ENCODE results near the gene ZNF385B. TPM values are rescaled to one million over a fixed set of nuclear protein-coding genes. Genes with fewer than 3 reads are reported as not detected.

Gene ZNF385B
- total RNA-seq, 1 donor from 2014 or later: not detected

DNA sequence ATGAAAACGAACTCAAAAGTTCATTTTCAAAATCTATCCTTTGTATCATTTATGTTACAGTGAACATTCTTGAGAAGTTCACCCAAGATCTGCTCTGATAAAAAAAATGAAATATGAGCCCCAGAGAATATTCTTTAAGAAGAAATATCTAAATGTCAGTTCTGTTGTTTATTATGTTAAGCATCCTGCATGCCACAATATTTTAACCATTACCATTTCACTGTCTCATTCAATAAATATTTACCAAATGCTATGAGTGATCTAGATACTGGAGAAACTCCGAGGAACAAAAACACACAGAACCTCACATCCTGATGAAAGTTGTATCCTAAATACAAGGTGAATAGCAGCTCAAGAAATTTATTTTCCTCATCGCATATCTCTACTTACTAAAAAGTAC, 170.2 kb downstream of the ZNF385B start:
- no peak for DNase-seq (ENCODE audit: extremely low read depth, low read depth, low spot score)

DNA sequence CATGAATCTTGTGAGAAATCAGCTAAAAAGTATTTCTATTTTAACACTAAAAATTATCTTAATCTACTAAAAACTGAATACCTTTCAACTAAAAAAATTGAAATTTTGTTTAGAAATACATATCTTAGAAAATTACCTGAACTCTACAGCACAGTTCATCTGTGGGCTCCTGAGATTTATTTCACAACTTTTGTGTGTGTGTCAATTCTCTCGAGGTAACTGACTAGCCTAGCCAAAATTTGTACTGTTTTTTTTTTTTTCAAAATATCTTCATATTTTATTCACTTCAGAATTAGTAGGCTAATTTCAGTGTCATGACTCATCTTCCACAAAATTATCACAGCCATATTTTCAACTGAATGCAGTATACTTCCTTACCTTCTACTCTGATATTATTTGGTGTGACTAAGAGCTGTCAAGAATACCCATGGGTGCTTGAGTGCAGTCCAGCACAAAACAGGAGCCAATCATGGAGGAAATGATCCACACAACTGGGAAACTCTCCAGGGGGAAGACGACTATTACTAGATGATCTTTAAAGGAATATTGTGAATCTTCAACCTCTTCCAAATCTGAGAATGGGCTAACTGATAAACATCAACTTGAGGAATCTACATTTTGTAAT, 174.6 kb downstream of the ZNF385B start:
- DNase-seq (ENCODE audit: extremely low read depth, low read depth, low spot score): no peak

DNA sequence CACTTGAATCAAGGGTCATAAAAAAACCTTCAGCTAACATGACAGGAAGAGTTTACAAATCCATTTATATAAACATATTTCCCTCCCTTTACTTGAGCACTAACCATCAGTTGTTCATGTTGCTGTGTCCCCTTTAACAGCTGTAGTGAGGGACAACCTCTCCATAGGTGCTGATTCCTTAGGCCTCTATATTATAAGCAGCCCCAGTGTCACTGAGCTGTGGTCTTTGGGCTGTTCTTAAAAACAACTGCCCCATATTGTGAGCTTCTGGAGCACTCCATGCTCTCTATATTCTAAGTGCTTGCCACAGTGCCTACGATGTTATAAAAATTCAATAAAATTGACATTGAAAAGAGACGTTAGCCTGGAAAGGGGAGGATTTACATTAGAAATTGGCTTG, 175.3 kb downstream of the ZNF385B start:
- no peak for DNase-seq (ENCODE audit: extremely low read depth, low read depth, low spot score)

DNA sequence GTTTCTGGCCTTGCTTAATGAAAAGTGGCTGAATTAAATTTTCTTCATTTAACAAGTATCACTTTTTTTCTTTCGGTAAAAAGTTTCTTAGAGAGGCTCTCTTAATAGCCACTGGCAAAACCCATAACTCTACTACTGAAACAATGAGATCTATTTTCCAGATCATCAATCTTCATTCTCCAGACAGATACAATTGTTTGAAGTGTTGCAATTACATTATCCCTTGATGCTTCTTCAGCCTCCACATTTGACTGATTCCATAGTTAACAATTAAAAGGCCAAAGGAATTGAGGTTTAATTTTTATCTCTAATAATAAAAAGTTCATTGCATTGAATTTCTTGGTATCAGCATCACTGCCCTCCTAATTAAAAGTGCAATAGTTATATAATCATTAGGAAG, 176.3 kb downstream of the ZNF385B start:
- DNase-seq (ENCODE audit: extremely low read depth, low read depth, low spot score): no peak

DNA sequence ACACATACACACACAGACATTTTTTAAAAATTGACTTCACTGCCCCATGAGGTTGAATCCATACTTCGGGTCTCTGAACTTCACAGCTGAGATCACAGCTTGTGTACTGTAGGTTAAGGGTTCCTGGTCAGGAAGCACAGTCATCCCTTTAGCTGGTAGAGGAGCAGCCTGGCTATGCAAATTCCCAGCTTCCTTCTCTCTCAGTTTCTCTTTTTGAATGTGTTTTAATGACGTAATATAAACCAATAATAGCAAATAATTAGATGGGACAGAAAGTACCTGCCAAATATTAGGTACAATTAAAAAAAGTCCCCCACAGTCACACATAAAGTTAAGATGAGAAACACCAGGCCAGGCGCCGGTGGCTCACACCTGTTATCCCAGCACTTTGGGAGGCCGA, 178.7 kb downstream of the ZNF385B start:
- no peak for DNase-seq (ENCODE audit: extremely low read depth, low read depth, low spot score)

DNA sequence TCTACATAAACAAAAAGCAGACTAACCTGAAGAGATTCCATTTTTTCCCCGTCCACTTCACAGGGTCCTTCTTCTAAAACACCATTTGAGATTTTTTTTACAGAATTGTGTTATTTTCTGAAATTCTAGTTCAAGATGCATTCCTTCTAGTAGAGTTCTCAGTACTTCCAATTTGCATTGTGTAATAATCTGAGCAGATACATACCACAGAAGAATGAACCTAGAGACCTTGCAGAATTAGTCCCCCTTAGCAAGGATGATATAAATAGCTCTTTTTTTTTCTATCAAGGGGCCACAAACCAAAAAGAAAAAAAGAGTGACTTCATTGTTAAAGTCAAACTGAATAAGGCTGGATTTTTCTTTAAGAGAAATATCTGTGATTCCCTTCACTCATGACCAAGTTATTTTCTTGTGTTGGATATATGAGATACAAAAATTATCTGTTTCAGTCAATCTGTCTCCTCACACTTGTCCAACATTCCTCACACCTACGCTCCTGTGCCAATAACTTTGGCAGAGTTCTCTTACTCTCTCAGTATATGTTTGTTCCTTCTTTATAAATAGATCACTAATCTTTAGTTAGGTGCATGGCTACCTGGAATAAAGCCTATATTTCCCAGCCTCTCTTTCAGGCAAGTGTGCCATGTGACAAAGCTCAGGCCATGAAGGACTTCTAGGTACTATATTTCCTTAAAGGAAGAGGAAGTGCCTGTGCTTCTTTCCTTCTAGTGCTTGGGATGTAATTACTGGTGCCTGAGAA, 183.5 kb downstream of the ZNF385B start:
- no peak for DNase-seq (ENCODE audit: extremely low read depth, low read depth, low spot score)

DNA sequence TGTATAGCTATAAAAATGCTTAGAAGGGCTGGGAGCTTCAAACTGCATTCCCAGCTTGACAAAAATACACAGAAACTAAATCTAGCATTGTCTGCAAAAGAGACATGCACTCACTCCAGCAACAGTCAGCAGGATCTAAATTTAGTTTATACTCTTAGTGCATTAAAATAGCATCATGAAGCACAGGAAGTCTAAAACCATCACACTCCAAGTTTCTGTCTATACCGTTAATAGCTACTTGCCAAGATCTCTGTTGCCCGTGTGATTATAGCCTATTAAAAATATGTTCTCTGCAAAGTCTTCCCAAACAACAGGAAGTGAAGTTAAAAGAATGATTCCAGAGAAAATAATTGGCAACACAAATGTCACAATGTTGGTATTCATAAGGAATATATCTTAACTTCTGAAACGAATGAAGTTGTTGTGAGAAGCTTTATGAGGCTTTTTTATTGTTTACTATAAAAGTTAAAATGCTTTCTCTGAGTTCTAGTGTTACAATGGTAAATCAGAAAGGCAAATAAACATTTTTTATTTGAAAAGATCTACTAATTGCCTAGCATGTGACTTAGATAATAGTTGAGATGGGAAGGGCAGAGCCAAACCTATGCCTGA, 184.2 kb downstream of the ZNF385B start:
- no peak for DNase-seq (ENCODE audit: extremely low read depth, low read depth, low spot score)

DNA sequence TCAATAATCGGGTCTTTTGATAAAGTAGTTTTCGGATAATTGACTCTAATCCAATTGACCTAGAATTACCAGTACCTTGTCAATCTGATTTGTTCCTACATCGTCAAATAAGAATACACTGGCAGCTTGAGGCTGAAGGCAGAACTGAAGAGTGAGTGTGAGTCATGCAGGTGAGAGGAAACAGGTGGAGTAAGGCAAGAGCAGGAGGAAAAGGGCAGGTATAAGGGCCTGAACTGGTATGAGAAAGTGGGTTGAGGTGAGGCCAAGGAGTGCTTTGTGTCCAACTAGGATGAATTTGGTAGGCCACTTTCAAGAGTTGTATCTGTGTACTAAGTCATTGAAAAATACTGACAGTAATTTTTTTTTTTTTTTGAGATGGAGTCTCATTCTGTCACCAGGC, 186.0 kb downstream of the ZNF385B start:
- no peak for DNase-seq (ENCODE audit: extremely low read depth, low read depth, low spot score)

DNA sequence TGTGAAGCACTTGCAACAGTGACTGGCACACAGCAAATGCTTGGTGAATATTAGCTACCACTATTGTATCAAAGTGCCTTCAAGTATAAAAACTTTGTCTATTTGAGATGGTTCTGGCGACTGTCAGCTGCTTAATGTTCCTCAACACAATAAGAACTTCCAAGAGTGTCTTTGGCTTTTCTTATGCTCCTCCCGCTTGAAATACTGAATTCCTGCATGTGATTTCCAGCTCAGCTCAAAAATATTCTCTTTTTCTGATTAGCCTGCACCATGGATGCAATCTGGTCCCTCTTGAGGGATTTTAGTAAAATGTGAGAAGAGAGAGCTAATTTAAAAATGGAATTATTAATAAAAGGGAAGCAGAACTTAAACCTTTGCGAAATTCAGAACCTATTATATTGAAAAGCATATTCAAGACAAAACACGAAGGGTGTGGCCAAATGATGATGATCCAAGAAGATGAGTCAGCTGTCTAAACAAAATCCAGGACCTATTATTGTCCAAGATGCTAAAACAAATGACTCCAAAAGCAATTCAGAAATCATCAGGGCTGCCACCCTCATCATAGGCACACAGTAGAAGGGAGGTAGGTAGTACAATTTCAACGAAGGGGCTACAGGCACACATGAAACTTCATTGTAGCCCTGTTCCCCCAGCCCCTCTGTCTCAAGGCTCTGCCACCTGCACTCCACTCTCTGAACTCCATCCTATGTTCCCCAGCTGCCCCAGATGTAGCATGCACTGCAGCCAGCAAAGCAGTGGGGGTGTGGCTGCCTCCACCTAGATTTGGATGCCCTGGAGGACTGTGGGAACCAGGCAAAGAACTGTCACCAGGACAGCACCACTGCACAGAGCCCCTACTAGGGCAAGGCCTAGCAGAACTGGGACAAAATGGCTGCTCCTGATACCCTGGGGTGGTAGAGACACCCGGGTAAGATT, 190.1 kb downstream of the ZNF385B start:
- DNase-seq (ENCODE audit: extremely low read depth, low read depth, low spot score): no peak

DNA sequence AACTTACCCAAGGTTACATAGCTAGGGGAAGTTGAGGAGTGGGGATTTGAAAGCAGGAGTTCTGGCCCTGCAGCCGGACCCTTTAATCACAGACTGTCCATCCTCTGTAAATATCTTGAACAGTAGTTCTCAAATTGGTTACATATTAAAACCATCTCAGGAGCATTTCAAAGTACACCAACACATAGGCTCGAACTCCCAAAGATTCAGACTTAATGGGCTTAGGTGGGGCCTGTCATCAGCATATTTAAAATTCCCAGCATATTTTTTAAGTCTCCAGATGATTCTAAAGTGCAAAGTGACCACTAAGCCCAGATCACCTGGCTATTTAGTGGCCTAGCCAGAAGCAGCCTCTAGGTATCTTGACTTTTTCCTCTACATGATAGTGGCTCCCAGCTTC, 192.2 kb downstream of the ZNF385B start:
- DNase-seq (ENCODE audit: extremely low read depth, low read depth, low spot score): no peak

DNA sequence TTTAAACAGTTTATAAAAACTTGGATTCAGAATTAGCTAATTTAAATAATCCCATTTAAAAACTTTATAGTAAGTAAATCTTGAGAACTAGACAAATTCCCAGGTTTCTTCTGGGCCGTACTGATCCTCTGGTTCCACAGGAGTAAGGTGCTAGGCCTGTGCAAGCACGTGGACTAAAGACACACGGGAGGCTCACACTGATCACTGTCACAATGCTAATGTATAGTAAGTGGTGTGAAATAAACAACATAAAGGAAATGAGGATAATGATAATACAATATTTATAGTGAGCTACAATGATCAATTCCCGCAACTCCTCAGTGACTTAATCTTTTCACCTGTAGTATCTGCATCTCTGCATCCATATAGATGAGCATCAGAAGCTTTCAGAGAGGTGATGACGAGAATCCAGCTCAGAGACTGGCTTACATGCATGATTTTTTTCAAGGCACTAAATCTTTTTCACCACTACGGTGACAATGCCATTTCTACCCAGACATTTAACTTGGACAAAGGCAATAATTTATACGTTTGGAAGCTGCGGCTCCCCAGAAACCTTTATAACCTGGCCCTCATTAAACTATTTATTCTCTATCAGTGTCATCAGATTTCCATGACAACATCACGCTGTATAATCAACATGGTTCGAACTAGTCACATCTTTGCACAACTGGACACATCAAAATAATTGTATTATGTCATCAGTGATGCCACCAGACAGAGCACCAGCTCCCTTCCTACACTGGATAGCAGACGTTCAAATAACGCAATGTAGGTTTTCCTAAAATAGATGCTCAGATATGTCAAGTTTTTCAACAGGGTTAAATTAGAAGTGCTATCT, 196.2 kb downstream of the ZNF385B start:
- no peak for DNase-seq (ENCODE audit: extremely low read depth, low read depth, low spot score)

DNA sequence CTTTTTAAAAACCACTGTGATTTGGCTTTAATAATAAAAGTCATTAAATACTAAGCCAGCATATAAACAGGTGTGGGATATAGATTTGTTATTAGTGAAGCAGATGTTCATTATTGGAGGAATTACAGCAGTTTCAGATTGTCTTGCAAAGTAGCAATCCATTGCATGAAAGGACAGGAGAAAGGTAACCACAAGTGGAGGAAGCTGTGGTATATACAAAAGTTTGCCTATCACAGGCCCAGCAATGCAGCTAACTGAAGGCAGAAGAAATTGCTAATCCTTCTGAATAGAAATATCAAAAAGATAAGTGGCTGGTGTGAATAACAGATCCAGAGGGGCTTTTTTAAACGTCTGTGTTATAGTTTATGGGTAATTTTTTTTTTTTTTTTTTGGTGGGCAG, 199.4 kb downstream of the ZNF385B start:
- no peak for DNase-seq (ENCODE audit: extremely low read depth, low read depth, low spot score)

DNA sequence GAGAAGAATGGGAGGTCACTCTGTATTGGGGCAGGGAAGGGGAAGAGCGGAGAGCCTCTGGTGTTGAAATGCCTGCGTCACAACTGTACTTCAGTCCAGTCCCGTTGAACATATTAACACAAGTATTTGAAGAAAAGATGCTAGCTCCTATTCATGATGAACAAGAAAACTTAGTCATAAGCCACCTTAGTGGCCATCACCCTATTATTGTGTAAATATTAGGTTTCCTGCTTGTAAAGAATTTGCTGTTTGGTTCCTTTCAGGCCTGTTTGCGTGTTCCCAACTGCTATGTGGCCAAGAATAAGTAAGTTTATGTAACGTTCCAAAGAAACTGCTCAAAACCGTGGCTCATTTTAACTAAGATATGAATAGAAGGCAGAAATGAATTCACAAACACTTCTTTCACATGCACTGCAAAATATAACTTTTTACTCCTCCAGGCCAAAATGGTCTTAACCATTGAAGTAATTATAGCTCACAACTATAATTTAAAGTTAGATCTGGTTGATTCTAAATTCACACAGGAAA, 204.3 kb downstream of the ZNF385B start:
- no peak for DNase-seq (ENCODE audit: extremely low read depth, low read depth, low spot score)

DNA sequence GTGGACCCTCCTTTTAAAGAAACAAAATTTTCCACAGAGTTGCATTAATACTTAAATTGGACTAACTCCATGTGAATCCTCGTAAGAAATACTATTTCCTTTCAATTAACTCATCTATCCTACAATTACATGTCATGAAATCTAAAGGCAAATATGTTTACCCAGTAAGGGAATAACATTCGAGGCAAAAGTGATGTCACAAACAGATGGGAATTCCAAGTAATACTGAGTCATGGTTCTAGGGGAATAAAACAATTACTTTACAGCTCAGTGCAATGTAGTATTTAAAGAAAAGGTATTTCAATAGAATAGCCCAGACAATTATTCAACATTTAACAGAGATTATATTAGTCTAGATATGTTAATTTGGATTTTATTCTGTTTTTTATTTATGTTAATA, 205.8 kb downstream of the ZNF385B start:
- no peak for DNase-seq (ENCODE audit: extremely low read depth, low read depth, low spot score)

DNA sequence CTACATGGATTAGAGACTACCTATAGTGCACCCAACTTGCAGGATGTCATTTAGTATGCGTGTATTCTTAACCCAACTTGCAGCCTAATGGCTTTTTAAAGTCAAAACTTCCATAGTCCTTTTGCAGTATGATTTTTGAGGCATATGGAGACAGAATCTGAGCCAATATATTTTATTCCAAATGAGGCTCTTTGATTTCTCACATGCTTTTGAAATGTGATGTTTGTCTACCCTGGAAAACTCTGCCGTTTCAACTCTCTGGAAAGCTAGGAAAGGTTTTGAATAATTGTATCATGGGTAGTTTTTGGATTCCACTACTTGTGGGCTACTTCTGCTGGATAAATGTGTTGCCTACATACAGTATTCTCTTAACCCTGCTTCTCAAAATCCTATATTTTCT, 206.6 kb downstream of the ZNF385B start:
- DNase-seq (ENCODE audit: extremely low read depth, low read depth, low spot score): no peak

DNA sequence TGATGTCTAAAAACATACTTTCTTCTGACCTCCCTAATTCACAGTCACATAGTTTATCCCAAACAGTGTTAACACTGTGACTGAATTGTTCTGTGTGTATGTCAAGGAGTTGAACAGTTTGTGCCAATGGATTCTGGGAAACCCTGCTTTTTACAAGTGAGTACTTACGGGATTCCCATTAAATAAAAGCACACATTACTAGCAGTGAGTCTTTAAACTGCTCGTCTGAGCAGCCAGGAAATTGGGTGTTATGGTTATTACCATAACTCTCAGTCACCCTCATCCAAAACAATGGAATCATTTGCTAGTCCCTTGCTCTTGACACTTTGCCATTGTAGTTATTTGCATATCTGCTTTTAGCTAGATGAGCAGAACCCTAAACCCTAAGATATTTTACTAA, 209.1 kb downstream of the ZNF385B start:
- DNase-seq (ENCODE audit: extremely low read depth, low read depth, low spot score): no peak

DNA sequence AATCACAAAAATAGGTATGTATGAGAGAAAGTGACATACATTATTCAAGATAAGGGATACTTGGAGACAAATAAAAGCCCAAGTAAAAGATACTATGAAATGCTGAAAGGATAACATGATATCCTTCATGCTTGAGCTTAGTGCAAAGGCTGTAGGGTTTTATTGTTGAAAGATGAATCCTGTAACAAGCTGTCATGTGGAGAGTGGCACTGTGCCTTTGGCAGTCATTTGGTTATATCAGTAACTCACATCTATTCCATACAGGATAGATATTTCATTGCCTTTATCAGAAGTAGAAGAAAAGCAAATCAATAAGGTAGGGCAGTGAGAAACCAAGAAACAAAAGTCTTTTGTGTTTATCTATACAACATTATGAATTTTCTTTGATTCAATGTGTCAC, 211.0 kb downstream of the ZNF385B start:
- DNase-seq (ENCODE audit: extremely low read depth, low read depth, low spot score): no peak

DNA sequence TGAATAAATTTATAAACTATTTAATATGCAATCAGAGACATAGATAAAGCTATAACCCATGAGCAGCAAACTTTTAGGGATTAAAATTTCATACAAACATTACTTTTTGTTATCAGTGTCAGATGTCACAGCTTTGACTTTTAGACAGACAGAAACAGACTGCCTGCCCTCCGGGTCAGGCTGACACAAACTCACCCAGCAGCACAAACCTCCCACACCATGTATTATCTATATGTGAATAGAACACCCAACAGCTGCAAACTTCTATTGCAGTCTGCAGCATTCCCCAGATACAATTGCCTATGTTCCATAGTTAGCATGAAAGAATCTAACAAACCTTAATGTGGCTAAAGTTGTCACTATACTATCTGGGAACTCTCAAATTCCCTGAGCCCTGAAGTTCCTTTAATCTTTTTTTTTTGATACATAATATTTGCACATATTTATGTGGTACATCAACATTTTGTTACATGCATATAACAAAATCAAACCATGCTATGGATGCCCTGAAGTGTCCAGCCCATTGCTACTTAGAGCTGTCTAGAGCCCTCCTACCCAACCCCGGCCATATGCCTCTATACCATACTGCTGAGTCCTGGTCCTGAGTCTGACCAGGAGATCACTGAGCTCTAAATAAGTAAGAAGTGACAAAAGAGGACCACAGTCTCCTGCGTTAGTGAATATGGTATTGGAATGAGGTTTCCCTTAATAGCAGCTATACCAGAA, 214.4 kb downstream of the ZNF385B start:
- no peak for DNase-seq (ENCODE audit: extremely low read depth, low read depth, low spot score)

DNA sequence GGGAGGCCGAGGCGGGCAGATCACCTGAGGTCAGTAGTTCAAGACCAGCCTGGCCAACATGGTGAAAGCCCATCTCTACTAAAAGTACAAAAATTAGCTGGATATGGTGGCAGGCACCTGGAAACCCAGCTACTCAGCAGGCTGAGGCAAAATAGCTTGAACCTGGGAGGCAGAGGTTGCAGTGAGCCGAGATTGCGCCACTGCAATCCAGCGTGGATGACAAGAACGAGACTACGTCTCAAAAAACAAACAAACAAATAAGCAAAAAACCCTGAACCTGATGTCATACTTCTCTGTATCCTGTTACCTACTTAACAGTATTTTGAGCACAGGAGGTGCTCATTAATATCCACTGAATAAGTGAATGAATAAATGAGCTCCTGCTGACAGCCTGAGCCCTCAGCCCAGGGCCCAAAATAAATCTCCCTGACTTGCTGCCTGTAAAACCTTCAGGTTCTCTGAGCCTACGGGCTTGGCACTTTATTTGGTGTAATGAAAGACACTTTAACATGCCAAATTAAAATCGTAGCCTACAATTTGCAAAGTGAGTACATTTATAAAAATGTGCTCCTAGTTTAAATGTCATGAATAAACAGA, 215.1 kb downstream of the ZNF385B start:
- DNase-seq (ENCODE audit: extremely low read depth, low read depth, low spot score): no peak

Measured in glomerular endothelial cell (primary cell).